Parathyroid adenoma (tissue), 2 donors: ENCODE measurements around the gene MIER2.

ENCODE experiments used
- H2AFZ ChIP-seq: fragments of 300-600 bp; sonication (generic); one replicate; pipeline ENCODE4 v1.7.0; 2017; ENCODE audit warnings: antibody characterized with exemption, mild to moderate bottlenecking
- H3K27ac ChIP-seq: fragments of 300-600 bp; sonication (generic); one replicate; pipeline ENCODE4 v1.7.0; 2017
- H3K27me3 ChIP-seq: fragments of 300-600 bp; sonication (generic); one replicate; pipeline ENCODE4 v1.7.0; 2017; ENCODE audit warnings: low read length; ENCODE audit not compliant: control insufficient read depth, insufficient read depth
- H3K36me3 ChIP-seq: fragments of 300-600 bp; sonication (generic); one replicate; pipeline ENCODE4 v1.7.0; 2017; ENCODE audit warnings: low read length; ENCODE audit not compliant: control insufficient read depth, insufficient read depth
- H3K4me1 ChIP-seq: fragments of 300-600 bp; sonication (generic); one replicate; pipeline ENCODE4 v1.7.0; 2017; ENCODE audit warnings: control low read depth
- H3K4me2 ChIP-seq: fragments of 300-600 bp; sonication (generic); one replicate; pipeline ENCODE4 v1.7.0; 2017; ENCODE audit warnings: low read length
- H3K4me3 ChIP-seq: fragments of 300-600 bp; sonication (generic); one replicate; pipeline ENCODE4 v1.7.0; 2017; ENCODE audit warnings: low read depth, low read length
- H3K79me2 ChIP-seq: fragments of 300-600 bp; sonication (generic); one replicate; pipeline ENCODE4 v1.7.0; 2017; ENCODE audit warnings: control low read depth
- H3K9ac ChIP-seq: fragments of 300-600 bp; sonication (generic); one replicate; pipeline ENCODE4 v1.7.0; 2017; ENCODE audit warnings: mild to moderate bottlenecking
- H3K9me3 ChIP-seq: fragments of 300-600 bp; sonication (generic); one replicate; pipeline ENCODE4 v1.7.0; 2017; ENCODE audit warnings: low read length; ENCODE audit not compliant: control insufficient read depth
- TF ChIP-seq, protein P1 (sequence below): fragments of 300-600 bp; sonication (generic); IDR thresholded peaks from one replicate; pipeline ENCODE4 v1.7.0; 2017; ENCODE audit warnings: antibody characterized with exemption, mild to moderate bottlenecking
- donor health status: primary hyperparathyroidism.

MIER2 gene

DNA sequence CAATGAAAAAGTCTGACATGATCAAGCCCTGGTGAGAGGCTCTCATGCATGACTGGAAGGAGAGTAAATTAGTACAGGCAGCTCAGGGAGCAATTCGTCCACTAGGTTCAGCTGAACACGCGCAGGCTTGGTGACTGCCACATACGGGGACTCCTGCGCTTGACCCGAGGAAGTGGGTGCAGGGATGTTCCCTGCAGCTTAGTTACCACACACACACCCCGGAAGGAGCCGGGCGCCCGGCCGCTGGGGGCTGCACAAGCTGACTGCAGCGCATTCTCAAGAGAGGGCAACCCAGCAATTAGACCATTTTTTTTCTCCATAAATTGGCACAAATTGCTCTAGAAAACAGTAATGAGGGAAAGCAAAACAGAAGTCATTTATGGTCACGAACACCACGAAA lies 23.0 kb upstream of the MIER2 start:
- no peak overlapping the region for H3K4me2 ChIP-seq

DNA sequence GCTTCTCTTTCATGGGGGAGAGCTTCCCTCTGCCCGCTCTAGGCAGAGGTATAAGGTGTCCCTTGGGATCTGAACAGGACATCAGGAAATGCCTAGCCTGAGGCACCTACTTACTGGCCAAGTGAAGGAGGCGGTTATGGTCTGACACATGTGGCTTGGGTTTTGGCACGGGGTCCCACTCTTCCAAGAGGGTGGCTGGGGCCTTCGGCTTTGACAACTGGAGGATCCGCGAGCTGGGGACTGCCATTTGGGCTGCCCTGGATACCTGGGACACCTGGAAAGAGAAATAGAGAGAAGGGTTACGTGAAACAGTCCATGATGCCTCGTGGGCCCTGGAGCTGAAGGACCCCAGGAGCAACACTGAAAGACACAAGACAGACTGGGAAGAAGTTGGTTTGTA lies 22.4 kb upstream of the MIER2 start:
- no peaks in the 10 kb centered on the region for H3K36me3 ChIP-seq
- H3K79me2 ChIP-seq, result no peaks in the 10 kb centered on the region
- TF ChIP-seq, protein P1, sequence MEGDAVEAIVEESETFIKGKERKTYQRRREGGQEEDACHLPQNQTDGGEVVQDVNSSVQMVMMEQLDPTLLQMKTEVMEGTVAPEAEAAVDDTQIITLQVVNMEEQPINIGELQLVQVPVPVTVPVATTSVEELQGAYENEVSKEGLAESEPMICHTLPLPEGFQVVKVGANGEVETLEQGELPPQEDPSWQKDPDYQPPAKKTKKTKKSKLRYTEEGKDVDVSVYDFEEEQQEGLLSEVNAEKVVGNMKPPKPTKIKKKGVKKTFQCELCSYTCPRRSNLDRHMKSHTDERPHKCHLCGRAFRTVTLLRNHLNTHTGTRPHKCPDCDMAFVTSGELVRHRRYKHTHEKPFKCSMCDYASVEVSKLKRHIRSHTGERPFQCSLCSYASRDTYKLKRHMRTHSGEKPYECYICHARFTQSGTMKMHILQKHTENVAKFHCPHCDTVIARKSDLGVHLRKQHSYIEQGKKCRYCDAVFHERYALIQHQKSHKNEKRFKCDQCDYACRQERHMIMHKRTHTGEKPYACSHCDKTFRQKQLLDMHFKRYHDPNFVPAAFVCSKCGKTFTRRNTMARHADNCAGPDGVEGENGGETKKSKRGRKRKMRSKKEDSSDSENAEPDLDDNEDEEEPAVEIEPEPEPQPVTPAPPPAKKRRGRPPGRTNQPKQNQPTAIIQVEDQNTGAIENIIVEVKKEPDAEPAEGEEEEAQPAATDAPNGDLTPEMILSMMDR, result no peak
- no peaks in the 10 kb centered on the region for H3K4me1 ChIP-seq
- no peaks in the 10 kb centered on the region for H3K27me3 ChIP-seq
- H3K27ac ChIP-seq, result no peak overlapping the region
- H3K9me3 ChIP-seq, result no peaks in the 10 kb centered on the region
- H2AFZ ChIP-seq, result no peak overlapping the region
- no peak overlapping the region for H3K4me2 ChIP-seq
- H3K9ac ChIP-seq, result no peak overlapping the region
- H3K4me3 ChIP-seq, result no peak overlapping the region

More for the DNA sequence above, 23.0 kb upstream of the MIER2 start:
- Histone ChIP-seq H2AFZ (no peak overlapping the region), H3K79me2 (no peaks in the 10 kb centered on the region), H3K27ac (no peak overlapping the region), H3K4me1 (no peaks in the 10 kb centered on the region), H3K4me3 (no peak overlapping the region), H3K27me3 (no peaks in the 10 kb centered on the region), H3K9ac (no peak overlapping the region), H3K36me3 (no peaks in the 10 kb centered on the region), H3K9me3 (no peaks in the 10 kb centered on the region)
- TF ChIP-seq, protein P1, result no peak

DNA sequence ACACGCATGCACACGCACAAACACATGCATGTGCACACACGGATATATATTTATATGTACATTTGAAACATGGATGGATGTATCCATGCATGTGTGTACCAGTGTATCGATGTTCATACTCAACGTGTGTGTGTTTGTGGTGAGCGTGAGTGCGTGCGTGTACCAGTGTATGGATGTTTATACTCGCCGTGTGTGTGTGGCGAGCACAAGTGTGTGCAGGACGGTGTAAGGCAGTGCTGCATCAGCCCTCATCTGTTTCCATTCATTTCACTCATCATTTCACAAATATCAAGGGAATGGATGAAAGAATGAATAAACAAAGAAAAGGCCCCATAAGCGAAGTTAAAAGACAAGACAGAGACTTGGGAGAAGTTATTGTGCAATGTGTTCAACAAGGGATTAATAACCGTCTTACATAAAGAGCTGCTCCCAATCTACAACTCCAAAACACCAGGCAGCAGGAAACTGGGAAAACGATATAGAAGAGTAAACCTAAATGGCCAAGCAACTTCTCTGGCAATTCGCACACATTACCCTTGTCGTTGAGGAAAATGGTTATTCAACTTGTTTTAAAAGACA lies 21.7 kb upstream of the MIER2 start:
- H3K27me3 ChIP-seq, result no peaks in the 10 kb centered on the region

DNA sequence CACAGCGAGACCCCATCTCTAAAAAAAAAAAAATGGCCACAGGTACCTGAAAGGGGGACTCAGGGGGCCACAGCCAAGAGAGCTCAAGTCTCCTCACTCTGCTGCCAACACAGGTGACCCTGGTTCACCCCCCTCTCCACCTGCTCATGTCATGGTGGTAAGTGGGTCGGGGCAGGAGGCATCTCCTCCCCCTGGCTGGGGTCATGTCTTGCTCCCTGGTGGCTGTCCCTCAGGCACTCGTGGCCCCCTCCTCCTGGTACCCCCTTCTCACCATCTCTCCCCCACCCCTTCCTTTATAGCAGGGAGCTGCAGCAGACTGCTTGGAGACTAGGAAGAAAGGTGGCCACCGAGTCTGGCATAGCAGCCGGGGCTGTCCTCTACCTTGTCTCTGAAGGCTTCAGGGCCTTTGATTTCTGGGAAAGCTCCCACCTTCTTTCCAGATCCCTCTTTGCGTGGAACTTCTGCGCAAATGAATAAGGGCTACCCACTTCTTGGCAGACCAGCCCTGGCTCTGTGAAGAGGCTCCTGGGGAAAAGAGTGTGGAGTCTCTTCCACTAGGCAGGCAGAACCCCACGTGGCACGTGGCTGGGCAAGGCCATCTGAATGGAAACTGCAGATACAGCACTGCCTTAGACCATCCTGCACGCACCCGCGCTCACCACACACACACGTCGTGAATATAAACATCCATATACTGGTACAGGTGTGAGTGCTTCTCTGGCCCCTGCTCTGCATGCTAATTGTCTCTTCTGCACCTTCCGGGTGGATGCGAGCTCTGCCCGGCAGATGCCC lies 20.1 kb upstream of the MIER2 start:
- H3K36me3 ChIP-seq, result no peaks in the 10 kb centered on the region
- H2AFZ ChIP-seq, result no peak overlapping the region
- H3K9ac ChIP-seq, result no peak overlapping the region
- no peaks in the 10 kb centered on the region for H3K9me3 ChIP-seq
- H3K4me1 ChIP-seq, result no peaks in the 10 kb centered on the region
- no peak overlapping the region for H3K27ac ChIP-seq
- no peak overlapping the region for H3K4me3 ChIP-seq
- no peaks in the 10 kb centered on the region for H3K79me2 ChIP-seq
- H3K27me3 ChIP-seq, result no peaks in the 10 kb centered on the region
- TF ChIP-seq, protein P1, result no peak
- no peak overlapping the region for H3K4me2 ChIP-seq

More for the DNA sequence above, 21.7 kb upstream of the MIER2 start:
- Histone ChIP-seq H3K79me2 (no peaks in the 10 kb centered on the region), H3K4me3 (no peak overlapping the region), H3K36me3 (no peaks in the 10 kb centered on the region), H3K4me2 (no peak overlapping the region), H2AFZ (no peak overlapping the region), H3K27ac (no peak overlapping the region), H3K9ac (no peak overlapping the region), H3K4me1 (no peaks in the 10 kb centered on the region), H3K9me3 (no peaks in the 10 kb centered on the region)
- TF ChIP-seq, protein P1, result no peak

DNA sequence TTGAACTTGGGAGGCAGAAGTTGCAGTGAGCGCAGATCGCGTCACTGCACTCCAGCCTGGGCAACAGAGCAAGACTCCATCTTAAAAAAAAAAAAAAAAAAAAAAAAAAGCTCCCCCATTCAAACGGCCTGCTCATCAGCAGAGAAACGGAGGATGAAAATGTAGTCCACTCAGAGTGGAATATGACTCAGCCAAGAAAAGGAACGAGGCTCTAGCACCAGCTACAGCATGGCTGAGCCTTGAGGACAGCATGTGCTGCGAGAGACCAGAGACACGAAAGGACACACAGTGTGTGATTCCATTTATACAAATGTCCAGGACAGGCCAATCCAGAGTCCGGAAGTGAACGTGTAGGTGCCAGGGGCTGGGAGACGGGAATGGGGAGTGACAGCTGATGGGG lies 18.1 kb upstream of the MIER2 start:
- Histone ChIP-seq H2AFZ (no peak overlapping the region), H3K4me2 (no peak overlapping the region), H3K4me1 (no peaks in the 10 kb centered on the region), H3K27ac (no peak overlapping the region), H3K79me2 (no peaks in the 10 kb centered on the region), H3K4me3 (no peak overlapping the region), H3K27me3 (no peaks in the 10 kb centered on the region), H3K36me3 (no peaks in the 10 kb centered on the region), H3K9ac (no peak overlapping the region), H3K9me3 (no peaks in the 10 kb centered on the region)
- TF ChIP-seq, protein P1, result no peak
